CD4-positive, alpha-beta memory T cell (primary cell): ENCODE data around the gene PYDC1. TPM values are rescaled to one million over a fixed set of nuclear protein-coding genes. Genes with fewer than 3 reads are reported as not detected.

ENCODE experiments used
- CTCF ChIA-PET: fragments of 350-600 bp; sonication (Branson Sonifier 250); formaldehyde crosslinking; loops from one replicate; lab custom pipeline; 2021; ENCODE audit warnings: inconsistent platforms; ENCODE audit not compliant: partially characterized antibody; lab: Charles Lee
- POLR2A ChIA-PET: fragments of 350-600 bp; sonication (Branson Sonifier 250); formaldehyde crosslinking; loops from one replicate; lab custom pipeline; 2021; ENCODE audit not compliant: partially characterized antibody; lab: Charles Lee
- DNase-seq, 5 donors: peaks; one replicate each; pipeline versions ENCODE4 v3.0.0 to v3.0.0-alpha.2; 2020 to 2022; ENCODE audit warnings: mixed read lengths in 1 of 5
- H3K27ac ChIP-seq: one replicate; pipeline ENCODE4 v1.7.0; 2013; ENCODE audit warnings: low read depth, low read length
- H3K27me3 ChIP-seq: 2 replicates; pipeline ENCODE4 v1.7.0; 2013; ENCODE audit warnings: mild to moderate bottlenecking, low read length, moderate library complexity; ENCODE audit not compliant: insufficient read depth
- H3K36me3 ChIP-seq: 2 replicates; pipeline ENCODE4 v1.7.0; 2013; ENCODE audit warnings: mild to moderate bottlenecking, low read length, moderate library complexity; ENCODE audit not compliant: insufficient read depth
- H3K4me1 ChIP-seq: 2 replicates; pipeline ENCODE4 v1.7.0; 2013; ENCODE audit warnings: mild to moderate bottlenecking, low read length, moderate library complexity; ENCODE audit not compliant: insufficient read depth
- H3K4me3 ChIP-seq, 2 donors: one replicate each; pipeline ENCODE4 v1.7.0; 2013; ENCODE audit warnings: low read length in 2 of 2, mild to moderate bottlenecking in 1 of 2
- H3K9me3 ChIP-seq, 2 donors: one replicate each; pipeline ENCODE4 v1.7.0; 2013; ENCODE audit warnings: low read length in 2 of 2, control low read depth in 1 of 2; ENCODE audit not compliant: control insufficient read depth in 1 of 2
- H3K27ac Mint-ChIP-seq, 7 donors: one replicate each; pipeline ENCODE4 v1.8.0; 2020 to 2021; ENCODE audit warnings: mixed read lengths in 7 of 7, mild to moderate bottlenecking in 6 of 7, inconsistent platforms in 3 of 7, moderate library complexity in 3 of 7
- H3K27me3 Mint-ChIP-seq, 2 donors: one replicate each; pipeline ENCODE4 v1.8.0; 2020 to 2021; ENCODE audit warnings: mixed read lengths in 2 of 2
- H3K36me3 Mint-ChIP-seq, 2 donors: one replicate each; pipeline ENCODE4 v1.8.0; 2020 to 2021; ENCODE audit warnings: mixed read lengths in 2 of 2, inconsistent platforms in 1 of 2, mild to moderate bottlenecking in 1 of 2
- H3K4me1 Mint-ChIP-seq, 4 donors: one replicate each; pipeline ENCODE4 v1.8.0; 2020 to 2021; ENCODE audit warnings: mixed read lengths in 4 of 4, mild to moderate bottlenecking in 1 of 4
- H3K4me3 Mint-ChIP-seq, 8 donors: one replicate each; pipeline ENCODE4 v1.8.0; 2020 to 2021; ENCODE audit warnings: mixed read lengths in 8 of 8, mild to moderate bottlenecking in 7 of 8, moderate library complexity in 6 of 8, inconsistent platforms in 3 of 8
- H3K9me3 Mint-ChIP-seq, 8 donors: one replicate each; pipeline ENCODE4 v1.8.0; 2020 to 2021; ENCODE audit warnings: mixed read lengths in 8 of 8, mild to moderate bottlenecking in 5 of 8, inconsistent platforms in 3 of 8, moderate library complexity in 1 of 8
- intact Hi-C: fragments of 100-400 bp; cut with micrococcal nuclease; formaldehyde crosslinking; loops from one replicate; pipeline ENCODE4 v1.15.1; 2023
- polyA plus RNA-seq, 2 donors: library from polyadenylated mRNA; unstranded; fragments of 300-500 nt; fragmentation: Illumina TruSeq; gene quantifications; one replicate each; pipeline ENCODE4 v1.2.3, GENCODE V29; 2021
- total RNA-seq, 2 experiments: library from RNA; stranded (reverse); gene quantifications; one replicate each; pipeline ENCODE4 v1.2.3, GENCODE V29; 2021

The PYDC1 gene
- total and polyA plus RNA-seq, 4 experiments from 2014 or later, result not detected

DNA sequence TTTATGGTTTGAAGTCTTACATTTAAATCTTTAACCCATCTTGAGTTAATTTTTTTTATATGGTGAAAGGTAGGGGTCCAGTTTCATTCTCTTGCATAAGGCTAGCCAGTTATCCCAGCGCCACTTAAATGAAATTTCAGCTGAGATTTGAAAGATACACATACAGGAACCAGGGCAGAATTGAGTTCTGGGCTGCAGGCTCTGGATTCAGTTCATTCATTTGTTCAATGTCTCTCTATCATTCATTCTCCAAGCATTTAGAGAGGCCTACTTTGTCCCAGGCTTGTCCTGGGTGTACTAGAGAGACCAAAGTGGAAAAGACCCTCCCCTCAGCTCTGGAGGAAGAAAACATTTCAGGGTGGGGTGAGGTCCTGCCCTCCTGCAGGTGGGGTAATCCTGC, 3.6 kb downstream of the PYDC1 start:
- ChIA-PET POLR2A (interaction anchor here (0.6 to 0.9 kb wide), 2 partner anchors 15 to 118 kb away, joined by 3 to 4 read pairs; no protein-coding TSS in a partner anchor), CTCF (no interaction called here)
- no peaks in the 10 kb centered on the region for H3K9me3 ChIP-seq
- Mint-ChIP-seq H3K9me3 (peaks cover 0 to 2% (median 0%) of the 10 kb centered on the region in 8 donors), H3K27ac (no peak overlapping the region), H3K36me3 (no peaks in the 10 kb centered on the region), H3K4me1 (peaks cover 16 to 22% (median 18%) of the 10 kb centered on the region in 4 donors), H3K4me3 (peak overlapping the region in 1 of 8 donors; percentile 21), H3K27me3 (peaks cover 25% of the 10 kb centered on the region in 2 donors)
- H3K4me1 ChIP-seq, result peaks cover 23% of the 10 kb centered on the region
- H3K27me3 ChIP-seq, result peaks cover 26% of the 10 kb centered on the region
- DNase-seq, result no peak
- no peaks in the 10 kb centered on the region for H3K36me3 ChIP-seq
- intact Hi-C loops, result no loop called here
- no peak overlapping the region for H3K4me3 ChIP-seq
- H3K27ac ChIP-seq, result no peak overlapping the region

DNA sequence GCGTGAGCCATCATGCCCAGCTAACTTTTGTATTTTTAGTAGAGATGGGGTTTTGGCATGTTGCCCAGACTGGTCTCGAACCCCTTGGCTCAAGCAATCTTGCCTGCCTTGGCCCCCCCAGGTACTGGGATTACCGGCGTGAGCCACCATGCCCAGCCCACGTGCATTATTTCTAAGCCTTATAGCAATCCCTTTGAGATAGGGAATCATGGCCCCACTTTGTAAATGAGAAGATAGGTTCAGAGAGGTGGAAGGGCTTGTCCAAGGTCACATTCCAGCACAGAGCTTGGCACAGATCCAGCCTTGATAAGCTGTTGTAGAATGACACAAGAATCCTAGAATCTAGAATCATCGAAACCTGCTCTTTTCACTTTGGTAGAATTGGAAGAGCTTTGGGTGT, 10.2 kb downstream of the PYDC1 start:
- no peak overlapping the region for H3K4me3 ChIP-seq
- intact Hi-C loops, result no loop called here
- Mint-ChIP-seq H3K4me3 (no peak overlapping the region), H3K27me3 (peaks cover 0 to 1% of the 10 kb centered on the region in 2 donors), H3K4me1 (peaks cover 12 to 27% (median 18%) of the 10 kb centered on the region in 4 donors), H3K36me3 (peaks cover 0 to 7% of the 10 kb centered on the region in 2 donors), H3K27ac (peak overlapping the region in 1 of 7 donors; percentile 63), H3K9me3 (peaks cover 0 to 6% (median 0%) of the 10 kb centered on the region in 8 donors)
- DNase-seq, result no peak
- H3K36me3 ChIP-seq, result no peaks in the 10 kb centered on the region
- CTCF ChIA-PET, result no interaction called here
- no peak overlapping the region for H3K27ac ChIP-seq
- H3K27me3 ChIP-seq, result no peaks in the 10 kb centered on the region
- no peaks in the 10 kb centered on the region for H3K9me3 ChIP-seq
- POLR2A ChIA-PET, result interaction anchor here (1.6 kb wide), 1 partner anchor 9 kb away, joined by 4 read pairs; no protein-coding TSS in a partner anchor
- H3K4me1 ChIP-seq, result peaks cover 11% of the 10 kb centered on the region

DNA sequence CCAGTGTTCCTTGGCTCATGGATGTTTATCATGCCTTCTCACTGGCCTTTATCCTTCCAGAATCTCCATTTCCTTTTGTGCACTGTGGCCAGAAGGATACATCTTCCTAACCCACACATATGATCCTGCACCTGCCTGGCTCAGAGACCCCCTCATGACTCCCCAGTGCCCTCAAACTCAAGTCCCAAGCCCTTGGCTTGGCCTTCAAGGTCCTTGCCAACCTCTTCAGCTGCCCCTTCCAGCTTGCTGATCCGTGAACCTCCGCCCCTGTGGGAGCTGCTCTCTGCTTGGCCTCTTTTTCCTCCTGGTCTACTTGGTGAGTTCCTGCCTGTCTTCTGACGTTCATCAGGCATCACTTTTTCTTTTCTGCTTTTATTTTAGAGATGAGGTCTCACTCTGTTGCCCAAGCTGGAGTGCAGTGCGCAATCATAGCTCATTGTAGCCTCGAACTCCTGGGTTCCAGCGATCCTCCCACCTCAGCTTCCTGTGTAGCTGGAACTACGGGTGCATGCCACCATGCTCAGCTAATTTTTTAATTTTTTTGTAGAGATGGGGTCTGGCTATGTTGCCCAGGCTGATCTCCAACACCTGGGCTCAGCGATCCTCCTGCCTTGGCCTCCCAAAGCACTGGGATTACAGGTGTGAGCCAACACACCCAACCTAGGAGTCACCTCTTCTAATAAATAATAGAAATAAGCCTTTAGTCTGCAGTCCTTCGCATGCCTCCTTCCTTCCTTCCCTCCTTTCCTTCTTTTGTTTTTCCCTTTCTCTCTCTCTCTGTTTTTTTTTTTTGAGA, 11.9 kb downstream of the PYDC1 start:
- ChIA-PET POLR2A (interaction anchor here (6.0 kb wide), 1 partner anchor 27 kb away, joined by 119 read pairs; the partner anchor contains the start of gene FUS), CTCF (interaction anchor here (0.7 kb wide), 1 partner anchor 152 kb away, joined by 3 read pairs; no protein-coding TSS in a partner anchor)
- intact Hi-C loops, result no loop called here
- Histone ChIP-seq H3K4me3 (no peak overlapping the region), H3K9me3 (no peaks in the 10 kb centered on the region), H3K27me3 (no peaks in the 10 kb centered on the region), H3K4me1 (peaks cover 28% of the 10 kb centered on the region), H3K36me3 (no peaks in the 10 kb centered on the region), H3K27ac (no peak overlapping the region)
- H3K4me1 Mint-ChIP-seq, result peaks cover 21 to 43% (median 30%) of the 10 kb centered on the region in 4 donors
- DNase-seq, result no peak
- peaks cover 0 to 8% (median 0%) of the 10 kb centered on the region in 8 donors for H3K9me3 Mint-ChIP-seq
- H3K27me3 Mint-ChIP-seq, result no peaks in the 10 kb centered on the region
- H3K27ac Mint-ChIP-seq, result peak overlapping the region in 4 of 7 donors; percentile 19 to 91 (median 63)
- peaks cover 0 to 13% of the 10 kb centered on the region in 2 donors for H3K36me3 Mint-ChIP-seq
- peak overlapping the region in 4 of 8 donors; percentile 7 to 69 (median 60) for H3K4me3 Mint-ChIP-seq

DNA sequence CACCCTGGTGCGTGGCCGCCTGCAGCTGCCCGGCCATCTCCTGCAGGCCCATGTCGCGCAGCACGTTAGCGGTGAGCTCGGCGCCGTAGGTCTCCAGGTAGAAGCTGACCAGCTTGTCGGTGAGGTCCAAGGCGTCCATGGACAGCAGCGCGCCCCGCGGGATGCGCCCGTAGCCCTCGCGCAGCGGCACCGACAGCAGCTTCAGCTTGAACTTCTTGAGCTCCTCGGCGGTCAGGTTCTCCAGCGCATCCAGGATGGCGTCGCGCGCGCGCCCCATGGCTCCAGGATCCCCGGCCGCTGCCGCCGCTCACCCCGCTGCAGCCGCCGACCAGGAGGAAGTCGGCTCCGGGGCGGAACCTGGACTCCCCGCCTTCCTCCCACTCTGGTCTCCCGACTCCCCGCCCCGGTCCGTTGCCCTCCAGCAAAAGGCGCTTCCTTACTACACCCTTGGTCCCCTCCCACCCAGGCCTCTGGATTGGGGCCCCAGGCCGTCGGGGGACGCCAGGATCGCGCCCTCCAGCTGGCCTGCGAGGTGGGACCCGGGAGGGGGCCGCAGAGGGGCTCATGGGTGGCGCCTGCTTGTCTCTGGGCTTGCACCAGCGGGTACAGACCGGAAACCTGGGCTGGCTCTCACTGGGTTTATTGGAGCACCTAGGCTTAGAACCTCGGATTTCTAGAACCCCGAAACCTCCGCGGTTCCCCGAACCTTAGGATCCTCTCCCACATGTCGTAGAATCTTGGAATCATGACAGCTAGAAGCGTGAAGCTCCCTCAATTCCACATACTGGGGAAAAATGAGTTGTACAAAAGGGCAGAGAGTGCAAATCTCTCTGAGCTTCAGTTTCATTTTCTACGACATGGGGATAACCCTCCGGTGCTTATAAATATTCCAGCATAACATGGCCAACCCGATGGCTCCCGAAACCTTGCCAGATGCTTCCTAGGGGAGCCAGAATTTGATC, 14.2 kb downstream of the PYDC1 start, which contains the start of gene PYCARD:
Gene PYCARD, minus strand, starts transcription at position 347 of the 962 bp plus-strand sequence. Its CDS starts 70 bp downstream, at position 277.
- no peaks in the 10 kb centered on the region for H3K9me3 ChIP-seq
- Mint-ChIP-seq H3K36me3 (peaks cover 0 to 31% of the 10 kb centered on the region in 2 donors), H3K27me3 (no peaks in the 10 kb centered on the region), H3K4me1 (peaks cover 35 to 65% (median 46%) of the 10 kb centered on the region in 4 donors), H3K4me3 (peak within 1 kb of the TSS; percentile 88 to 94 (median 90)), H3K9me3 (peaks cover 0 to 11% (median 0%) of the 10 kb centered on the region in 8 donors), H3K27ac (peak within 1 kb of the TSS; percentile 70 to 92 (median 84))
- CTCF ChIA-PET, result interaction anchor here (1.0 to 3.3 kb wide), 7 partner anchors 10 to 242 kb away, joined by 3 to 11 read pairs (median 4); partner anchors contain the start of gene KAT8
- intact Hi-C loops, result loop anchor here (2.0 kb wide), 1 partner anchor 24 kb away; no protein-coding TSS in a partner anchor
- peak in 4 of 5 donors; percentile 37 to 49 (median 44) for DNase-seq
- H3K27me3 ChIP-seq, result no peaks in the 10 kb centered on the region
- peak within 1 kb of the TSS; percentile 57 to 94 for H3K4me3 ChIP-seq
- POLR2A ChIA-PET, result interaction anchor here (0.8 to 6.0 kb wide), 16 partner anchors 10 to 674 kb away, joined by 3 to 119 read pairs (median 10); partner anchors contain the start of genes ARMC5, FUS, KAT8 and PYDC1
- H3K27ac ChIP-seq, result peak within 1 kb of the TSS; percentile 59
- peaks cover 49% of the 10 kb centered on the region for H3K4me1 ChIP-seq
- no peaks in the 10 kb centered on the region for H3K36me3 ChIP-seq

DNA sequence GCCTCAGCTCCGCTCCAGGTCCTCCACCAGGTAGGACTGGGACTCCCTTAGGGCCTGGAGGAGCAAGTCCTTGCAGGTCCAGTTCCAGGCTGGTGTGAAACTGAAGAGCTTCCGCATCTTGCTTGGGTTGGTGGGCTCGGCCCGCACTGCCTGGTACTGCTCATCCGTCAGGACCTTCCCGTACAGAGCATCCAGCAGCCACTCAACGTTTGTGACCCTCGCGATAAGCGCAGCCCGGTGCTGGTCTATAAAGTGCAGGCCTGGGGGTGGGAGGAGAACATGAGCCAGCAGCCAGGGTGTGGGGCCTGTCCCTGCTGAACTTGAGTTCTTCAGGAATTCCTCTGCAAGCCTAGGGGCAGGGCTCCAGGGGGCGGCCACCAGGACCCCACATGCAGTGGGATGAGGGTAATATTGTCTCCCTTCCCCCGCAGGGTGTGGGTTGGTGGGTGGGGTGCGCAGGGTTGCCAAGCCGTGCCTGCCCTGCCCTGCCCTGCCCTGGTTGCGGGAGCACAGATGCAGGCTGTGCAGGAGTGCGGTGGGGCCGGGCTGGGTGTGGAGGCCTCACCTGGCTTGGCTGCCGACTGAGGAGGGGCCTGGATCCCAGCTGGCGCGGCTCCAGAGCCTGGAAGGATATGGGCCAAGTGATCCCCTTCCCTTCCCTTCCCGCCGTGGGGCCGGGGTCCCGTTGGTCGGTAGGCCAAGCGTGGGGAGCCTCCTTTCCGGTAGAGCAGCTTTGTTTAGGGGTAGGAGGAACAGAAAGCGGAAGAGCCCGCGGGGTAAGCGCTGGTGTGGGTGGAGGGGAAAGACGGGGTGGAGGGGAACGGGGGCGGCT, 15.1 kb downstream of the PYDC1 start:
- H3K9me3 ChIP-seq, result no peaks in the 10 kb centered on the region
- H3K27me3 ChIP-seq, result no peaks in the 10 kb centered on the region
- Mint-ChIP-seq H3K36me3 (peaks cover 0 to 34% of the 10 kb centered on the region in 2 donors), H3K27ac (peak overlapping the region; percentile 75 to 92 (median 86)), H3K27me3 (no peaks in the 10 kb centered on the region), H3K9me3 (peaks cover 0 to 11% (median 0%) of the 10 kb centered on the region in 8 donors), H3K4me1 (peaks cover 35 to 65% (median 46%) of the 10 kb centered on the region in 4 donors), H3K4me3 (peak overlapping the region; percentile 88 to 94 (median 90))
- H3K4me3 ChIP-seq, result peak overlapping the region; percentile 57 to 94
- H3K36me3 ChIP-seq, result no peaks in the 10 kb centered on the region
- intact Hi-C loops, result loop anchor here (2.0 kb wide), 2 partner anchors 23 to 241 kb away; partner anchors contain the start of gene ZNF843
- peak overlapping the region; percentile 59 for H3K27ac ChIP-seq
- ChIA-PET CTCF (interaction anchor here (0.9 to 3.3 kb wide), 10 partner anchors 8 to 241 kb away, joined by 3 to 11 read pairs (median 4); partner anchors contain the start of gene KAT8), POLR2A (interaction anchor here (0.5 to 6.0 kb wide), 22 partner anchors 8 to 675 kb away, joined by 3 to 119 read pairs (median 8); partner anchors contain the start of genes ARMC5, FUS, KAT8 and PYDC1)
- peaks cover 49% of the 10 kb centered on the region for H3K4me1 ChIP-seq
- peak; percentile 52 to 61 (median 58) for DNase-seq
